ENCODE data around the gene CCL23.

CCL23 gene

GRCh38 chr17:36017799-36018198 is at the start of gene CCL23:
TSS of gene CCL23 (minus strand) at chr17:36017972. CDS start at chr17:36017897, 75 bp downstream.
- Histone ChIP-seq H2AFZ (ENCODE audit: low read depth) (no peak within 1 kb of the TSS), H3K79me2 (ENCODE audit: insufficient read depth, low read depth) (no peaks in the 10 kb centered on the region), H3K4me2 (no peak within 1 kb of the TSS), H3K4me3 (IDR thresholded peaks at IDR 0.05; ENCODE audit: insufficient read depth, low read depth, low read length) (no peak within 1 kb of the TSS), H3K36me3 (ENCODE audit: insufficient read depth) (no peaks in the 10 kb centered on the region), H3K4me1 (ENCODE audit: low read depth, poor library complexity, severe bottlenecking) (no peaks in the 10 kb centered on the region), H3K9ac (no peak within 1 kb of the TSS), H3K27me3 (ENCODE audit: insufficient read depth, low read depth) (no peaks in the 10 kb centered on the region), H4K20me1 (ENCODE audit: insufficient read depth) (no peaks in the 10 kb centered on the region), H3K27ac (no peak within 1 kb of the TSS)
- TF ChIP-seq, protein P1, sequence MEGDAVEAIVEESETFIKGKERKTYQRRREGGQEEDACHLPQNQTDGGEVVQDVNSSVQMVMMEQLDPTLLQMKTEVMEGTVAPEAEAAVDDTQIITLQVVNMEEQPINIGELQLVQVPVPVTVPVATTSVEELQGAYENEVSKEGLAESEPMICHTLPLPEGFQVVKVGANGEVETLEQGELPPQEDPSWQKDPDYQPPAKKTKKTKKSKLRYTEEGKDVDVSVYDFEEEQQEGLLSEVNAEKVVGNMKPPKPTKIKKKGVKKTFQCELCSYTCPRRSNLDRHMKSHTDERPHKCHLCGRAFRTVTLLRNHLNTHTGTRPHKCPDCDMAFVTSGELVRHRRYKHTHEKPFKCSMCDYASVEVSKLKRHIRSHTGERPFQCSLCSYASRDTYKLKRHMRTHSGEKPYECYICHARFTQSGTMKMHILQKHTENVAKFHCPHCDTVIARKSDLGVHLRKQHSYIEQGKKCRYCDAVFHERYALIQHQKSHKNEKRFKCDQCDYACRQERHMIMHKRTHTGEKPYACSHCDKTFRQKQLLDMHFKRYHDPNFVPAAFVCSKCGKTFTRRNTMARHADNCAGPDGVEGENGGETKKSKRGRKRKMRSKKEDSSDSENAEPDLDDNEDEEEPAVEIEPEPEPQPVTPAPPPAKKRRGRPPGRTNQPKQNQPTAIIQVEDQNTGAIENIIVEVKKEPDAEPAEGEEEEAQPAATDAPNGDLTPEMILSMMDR (conservative IDR thresholded peaks at IDR 0.05; ENCODE audit: low read depth, low read length): no peak

GRCh38 chr17:36066365-36066985 is 48.7 kb upstream of the CCL23 start:
- Histone ChIP-seq H3K36me3 (ENCODE audit: insufficient read depth) (no peaks in the 10 kb centered on the region), H3K4me2 (no peak overlapping the region), H3K27ac (no peak overlapping the region), H3K79me2 (ENCODE audit: insufficient read depth, low read depth) (no peaks in the 10 kb centered on the region), H2AFZ (ENCODE audit: low read depth) (no peak overlapping the region), H4K20me1 (ENCODE audit: insufficient read depth) (no peaks in the 10 kb centered on the region), H3K4me1 (ENCODE audit: low read depth, poor library complexity, severe bottlenecking) (no peaks in the 10 kb centered on the region), H3K27me3 (ENCODE audit: insufficient read depth, low read depth) (no peaks in the 10 kb centered on the region), H3K9ac (no peak overlapping the region), H3K4me3 (IDR thresholded peaks at IDR 0.05; ENCODE audit: insufficient read depth, low read depth, low read length) (no peak overlapping the region)
- TF ChIP-seq, protein P1 (conservative IDR thresholded peaks at IDR 0.05; ENCODE audit: low read depth, low read length): no peak

DNA sequence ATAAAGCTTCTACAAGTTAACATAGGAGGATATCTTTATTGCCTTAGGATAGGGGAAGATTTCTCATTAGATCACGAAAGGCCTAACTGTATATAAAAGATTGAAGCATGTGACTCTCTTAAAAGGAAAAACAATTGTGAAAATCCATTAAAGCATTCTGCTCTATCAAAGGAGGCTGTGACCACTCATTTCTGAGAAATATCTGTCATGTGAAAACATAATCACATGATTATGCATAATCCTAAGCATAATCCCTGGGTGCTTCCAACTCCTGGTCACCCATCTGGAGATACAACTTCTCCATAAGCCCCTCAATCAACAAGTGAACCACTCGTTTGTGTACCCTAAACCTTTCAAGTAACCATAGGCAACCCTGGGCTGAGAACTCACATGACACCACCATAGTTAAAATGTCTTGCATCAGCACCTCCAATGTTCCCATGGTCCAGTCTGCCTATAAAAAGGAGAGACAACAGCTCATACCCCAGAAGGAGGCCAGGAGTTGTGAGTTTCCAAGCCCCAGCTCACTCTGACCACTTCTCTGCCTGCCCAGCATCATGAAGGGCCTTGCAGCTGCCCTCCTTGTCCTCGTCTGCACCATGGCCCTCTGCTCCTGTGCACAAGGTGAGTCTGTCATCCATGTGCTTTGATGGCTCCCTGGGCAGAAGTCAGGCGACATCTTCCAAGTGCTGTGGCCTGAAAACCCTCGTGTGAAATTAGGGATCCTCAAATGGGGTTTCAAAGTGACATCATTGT is 46.2 kb upstream of the CCL23 start, which contains the start of gene CCL18:
CCL18 (plus strand) TSS at position 487 of the 756 bp plus-strand sequence; CDS start at position 558, 71 bp downstream.
- Histone ChIP-seq H3K79me2 (ENCODE audit: insufficient read depth, low read depth) (no peaks in the 10 kb centered on the region), H3K4me3 (IDR thresholded peaks at IDR 0.05; ENCODE audit: insufficient read depth, low read depth, low read length) (no peak within 1 kb of the TSS), H3K4me2 (no peak within 1 kb of the TSS), H2AFZ (ENCODE audit: low read depth) (no peak within 1 kb of the TSS), H3K9ac (no peak within 1 kb of the TSS), H3K27me3 (ENCODE audit: insufficient read depth, low read depth) (no peaks in the 10 kb centered on the region), H3K36me3 (ENCODE audit: insufficient read depth) (no peaks in the 10 kb centered on the region), H4K20me1 (ENCODE audit: insufficient read depth) (no peaks in the 10 kb centered on the region), H3K4me1 (ENCODE audit: low read depth, poor library complexity, severe bottlenecking) (no peaks in the 10 kb centered on the region), H3K27ac (no peak within 1 kb of the TSS)
- TF ChIP-seq, protein P1 (conservative IDR thresholded peaks at IDR 0.05; ENCODE audit: low read depth, low read length): no peak

DNA sequence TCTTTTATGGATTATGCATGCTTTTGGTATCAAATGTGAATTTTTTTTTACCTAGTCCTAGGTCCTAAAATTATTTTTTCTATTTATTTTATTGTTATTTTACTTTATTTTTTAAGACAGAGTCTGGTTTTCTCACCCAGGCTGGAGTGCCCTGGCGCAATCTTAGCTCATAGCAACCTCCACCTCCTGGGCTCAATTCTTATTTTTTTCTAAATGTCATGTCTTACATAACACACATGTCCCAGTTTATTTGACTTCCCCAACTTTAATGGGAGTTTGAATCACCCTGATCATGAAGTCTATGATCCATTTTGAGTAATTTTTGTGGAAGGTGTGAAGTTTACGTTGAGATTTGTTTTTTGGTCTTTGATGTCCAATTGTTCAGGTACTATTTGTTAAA is 43.0 kb upstream of the CCL23 start:
- Histone ChIP-seq H4K20me1 (ENCODE audit: insufficient read depth) (no peaks in the 10 kb centered on the region), H3K4me3 (IDR thresholded peaks at IDR 0.05; ENCODE audit: insufficient read depth, low read depth, low read length) (no peak overlapping the region), H3K27me3 (ENCODE audit: insufficient read depth, low read depth) (no peaks in the 10 kb centered on the region)

More for the DNA sequence above, 43.0 kb upstream of the CCL23 start:
- H2AFZ ChIP-seq (ENCODE audit: low read depth): no peak overlapping the region
- H3K27ac ChIP-seq: no peak overlapping the region
- no peak overlapping the region for H3K9ac ChIP-seq
- H3K4me1 ChIP-seq (ENCODE audit: low read depth, poor library complexity, severe bottlenecking): no peaks in the 10 kb centered on the region
- TF ChIP-seq, protein P1 (conservative IDR thresholded peaks at IDR 0.05; ENCODE audit: low read depth, low read length): no peak
- H3K79me2 ChIP-seq (ENCODE audit: insufficient read depth, low read depth): no peaks in the 10 kb centered on the region
- no peaks in the 10 kb centered on the region for H3K36me3 ChIP-seq (ENCODE audit: insufficient read depth)
- H3K4me2 ChIP-seq: no peak overlapping the region
